T-cell (primary cell): Measurements from ENCODE around the gene FAM149B1. TPM values are rescaled to one million over a fixed set of nuclear protein-coding genes. Genes with fewer than 3 reads are reported as not detected.

Experiments
- ATAC-seq, 4 experiments: fragments of 200-7000 bp in 3 of 4; fragments of 150-1000 bp in 1 of 4; cut with Tn5 transposase; replicated peaks in 1 of 4; 1 replicate in 3 of 4; 2 replicates in 1 of 4; pipeline ENCODE4 v1.10.0; 2021; ENCODE audit warnings: moderate library complexity in 3 of 4, mild to moderate bottlenecking in 2 of 4, moderate number of reproducible peaks in 1 of 4
- CTCF ChIA-PET, 2 donors: fragments of 300-600 bp; sonication (Branson Sonifier 250); formaldehyde crosslinking; loops; one replicate each; lab custom pipeline; 2022; ENCODE audit warnings: antibody characterized with exemption in 2 of 2; lab: Charles Lee
- POLR2A ChIA-PET, 2 donors: fragments of 300-600 bp; sonication (Branson Sonifier 250); formaldehyde crosslinking; loops; one replicate each; lab custom pipeline; 2022; ENCODE audit warnings: antibody characterized with exemption in 2 of 2; lab: Charles Lee
- DNase-seq, 35 experiments: peaks; one replicate each; pipeline versions ENCODE4 v3.0.0 to v3.0.0-alpha.2; 2013 to 2023
- H3K27ac ChIP-seq: one replicate; pipeline ENCODE4 v1.5.1; 2013; ENCODE audit warnings: low read length
- H3K27me3 ChIP-seq, 2 experiments: replicated peaks in 1 of 2; 1 replicate in 1 of 2; 2 replicates in 1 of 2; pipeline versions ENCODE4 v1.6.1 to v1.7.0; 2013; ENCODE audit warnings: low read length in 1 of 2, mixed read lengths in 1 of 2; ENCODE audit not compliant: control insufficient read depth in 2 of 2, insufficient read depth in 2 of 2; ENCODE audit errors: extremely low read depth in 1 of 2
- H3K36me3 ChIP-seq, 2 donors: 1 replicate in 1 of 2; 2 replicates in 1 of 2; pipeline versions ENCODE4 v1.6.1 to v1.7.0; 2013; ENCODE audit warnings: low read length in 1 of 2; ENCODE audit not compliant: control insufficient read depth in 2 of 2, insufficient read depth in 1 of 2; ENCODE audit errors: extremely low read depth in 1 of 2
- H3K4me1 ChIP-seq, 2 experiments: 1 replicate in 1 of 2; 2 replicates in 1 of 2; pipeline versions ENCODE4 v1.6.1 to v1.7.0; 2013; ENCODE audit warnings: low read length in 2 of 2, mixed read lengths in 1 of 2; ENCODE audit not compliant: insufficient read depth in 2 of 2, control insufficient read depth in 1 of 2; ENCODE audit errors: extremely low read depth in 1 of 2
- H3K4me3 ChIP-seq, 2 donors: 1 replicate in 1 of 2; 2 replicates in 1 of 2; pipeline versions ENCODE4 v1.5.1 to v1.7.0; 2013; ENCODE audit warnings: mild to moderate bottlenecking in 2 of 2, low read length in 1 of 2, moderate library complexity in 1 of 2; ENCODE audit not compliant: control insufficient read depth in 1 of 2; ENCODE audit errors: extremely low read depth in 1 of 2
- H3K9me3 ChIP-seq: 2 replicates; pipeline ENCODE4 v1.7.0; 2013
- H3K27ac Mint-ChIP-seq, 2 donors: one replicate each; pipeline ENCODE4 v1.8.0; 2020 to 2021; ENCODE audit warnings: mild to moderate bottlenecking in 2 of 2, mixed read lengths in 2 of 2
- H3K27me3 Mint-ChIP-seq, 2 donors: one replicate each; pipeline ENCODE4 v1.8.0; 2021 to 2022; ENCODE audit warnings: mixed read lengths in 2 of 2
- H3K36me3 Mint-ChIP-seq: one replicate; pipeline ENCODE4 v1.8.0; 2021; ENCODE audit warnings: mixed read lengths
- H3K4me1 Mint-ChIP-seq, 3 donors: one replicate each; pipeline ENCODE4 v1.8.0; 2020 to 2022; ENCODE audit warnings: mixed read lengths in 3 of 3, mild to moderate bottlenecking in 1 of 3
- H3K4me3 Mint-ChIP-seq, 3 donors: one replicate each; pipeline ENCODE4 v1.8.0; 2020 to 2022; ENCODE audit warnings: mild to moderate bottlenecking in 3 of 3, mixed read lengths in 3 of 3, moderate library complexity in 3 of 3
- H3K9me3 Mint-ChIP-seq, 3 donors: one replicate each; pipeline ENCODE4 v1.8.0; 2020 to 2022; ENCODE audit warnings: mixed read lengths in 3 of 3
- WGBS: methylation state at CpG from one replicate; pipeline ENCODE4 v1.1.5; 2013; ENCODE audit warnings: missing lambda C conversion rate; ENCODE audit not compliant: insufficient coverage; 5-methylcytosine and 5-hydroxymethylcytosine counted together
- total RNA-seq, 35 experiments: library from RNA in 6 of 35; stranded (reverse) in 6 of 35; fragments of 120-200 nt in 1 of 35; gene quantifications; one replicate each; pipeline versions ENCODE4 v1.2.1 to v1.2.4 and lab custom pipeline; 2013 to 2026

FAM149B1 gene
- total RNA-seq, 5 donors from 2014 or later (not counting 1 experiment from before 2014, with no cell fraction given) = 14.0 to 16.6 (median 15.8) TPM

GRCh38 chr10:73207883-73208282 lies 40.0 kb downstream of the FAM149B1 start:
- Mint-ChIP-seq H3K36me3 (peaks cover 40% of the 10 kb centered on the region), H3K4me3 (no peak overlapping the region), H3K27ac (no peak overlapping the region), H3K27me3 (no peaks in the 10 kb centered on the region), H3K4me1 (no peaks in the 10 kb centered on the region), H3K9me3 (peaks cover 0 to 5% (median 5%) of the 10 kb centered on the region in 3 donors)
- 88% methylated on average over 2 of the region's 2 CpGs for WGBS
- Histone ChIP-seq H3K27me3 (no peaks in the 10 kb centered on the region), H3K27ac (no peak overlapping the region), H3K9me3 (no peaks in the 10 kb centered on the region), H3K4me3 (no peak overlapping the region), H3K36me3 (peaks cover 5 to 12% of the 10 kb centered on the region in 2 donors), H3K4me1 (no peaks in the 10 kb centered on the region)
- ATAC-seq = no peak
- CTCF ChIA-PET = no interaction called here
- DNase-seq = no peak
- POLR2A ChIA-PET = no interaction called here

GRCh38 chr10:73209705-73210104 lies 41.8 kb downstream of the FAM149B1 start:
- ChIA-PET CTCF (interaction anchor here in 1 of 2 donors (0.6 kb wide), 1 partner anchor 47 kb away, joined by 7 read pairs; no protein-coding TSS in a partner anchor), POLR2A (no interaction called here)
- DNase-seq = no peak
- peaks cover 5 to 12% of the 10 kb centered on the region in 2 donors for H3K36me3 ChIP-seq
- Mint-ChIP-seq H3K27me3 (no peaks in the 10 kb centered on the region), H3K36me3 (peaks cover 58% of the 10 kb centered on the region), H3K4me1 (no peaks in the 10 kb centered on the region), H3K9me3 (peaks cover 0 to 5% (median 5%) of the 10 kb centered on the region in 3 donors), H3K4me3 (no peak overlapping the region), H3K27ac (no peak overlapping the region)
- H3K4me1 ChIP-seq = no peaks in the 10 kb centered on the region
- H3K27me3 ChIP-seq = no peaks in the 10 kb centered on the region
- H3K9me3 ChIP-seq = no peaks in the 10 kb centered on the region
- no peak overlapping the region for H3K27ac ChIP-seq
- no CpG with 5 or more reads among the region's 1 CpG for WGBS
- no peak overlapping the region for H3K4me3 ChIP-seq
- no peak for ATAC-seq

GRCh38 chr10:73210395-73211105 lies 42.6 kb downstream of the FAM149B1 start:
- H3K27me3 ChIP-seq = no peaks in the 10 kb centered on the region
- POLR2A ChIA-PET = no interaction called here
- Mint-ChIP-seq H3K4me3 (no peak overlapping the region), H3K27ac (no peak overlapping the region), H3K36me3 (peaks cover 59% of the 10 kb centered on the region), H3K9me3 (peaks cover 0 to 5% (median 5%) of the 10 kb centered on the region in 3 donors), H3K27me3 (no peaks in the 10 kb centered on the region), H3K4me1 (no peaks in the 10 kb centered on the region)
- no peak for DNase-seq
- ATAC-seq = no peak
- H3K4me3 ChIP-seq = no peak overlapping the region
- CTCF ChIA-PET = interaction anchor here (0.6 kb wide), 2 partner anchors 9 to 46 kb away, joined by 3 to 7 read pairs; no protein-coding TSS in a partner anchor
- no peaks in the 10 kb centered on the region for H3K4me1 ChIP-seq
- no peak overlapping the region for H3K27ac ChIP-seq
- no CpG with 5 or more reads among the region's 3 CpGs for WGBS
- no peaks in the 10 kb centered on the region for H3K9me3 ChIP-seq
- H3K36me3 ChIP-seq = peaks cover 5 to 12% of the 10 kb centered on the region in 2 donors

GRCh38 chr10:73211106-73211811 lies 43.3 kb downstream of the FAM149B1 start:
- CTCF ChIA-PET = no interaction called here
- WGBS = no CpG with 5 or more reads among the region's 4 CpGs
- no peak overlapping the region for H3K27ac Mint-ChIP-seq
- peaks cover 0 to 4% (median 0%) of the 10 kb centered on the region in 3 donors for H3K9me3 Mint-ChIP-seq
- H3K27me3 ChIP-seq = no peaks in the 10 kb centered on the region
- ATAC-seq (no peak), DNase-seq (no peak)
- POLR2A ChIA-PET = no interaction called here
- no peaks in the 10 kb centered on the region for H3K9me3 ChIP-seq
- H3K36me3 Mint-ChIP-seq = peaks cover 59% of the 10 kb centered on the region
- no peak overlapping the region for H3K4me3 Mint-ChIP-seq
- H3K4me3 ChIP-seq = no peak overlapping the region
- H3K27me3 Mint-ChIP-seq = no peaks in the 10 kb centered on the region
- H3K27ac ChIP-seq = no peak overlapping the region
- H3K4me1 ChIP-seq = no peaks in the 10 kb centered on the region
- H3K36me3 ChIP-seq = peaks cover 5 to 16% of the 10 kb centered on the region in 2 donors
- no peaks in the 10 kb centered on the region for H3K4me1 Mint-ChIP-seq

- H3K9me3 Mint-ChIP-seq = peaks cover 0 to 4% (median 0%) of the 10 kb centered on the region in 3 donors
- ChIA-PET CTCF (no interaction called here), POLR2A (no interaction called here)
- no peak overlapping the region for H3K4me3 Mint-ChIP-seq
- Histone ChIP-seq H3K27me3 (no peaks in the 10 kb centered on the region), H3K9me3 (no peaks in the 10 kb centered on the region), H3K4me1 (no peaks in the 10 kb centered on the region), H3K36me3 (peaks cover 0 to 19% of the 10 kb centered on the region in 2 donors), H3K4me3 (no peak overlapping the region), H3K27ac (no peak overlapping the region)
- H3K4me1 Mint-ChIP-seq = no peaks in the 10 kb centered on the region
- WGBS = no CpG with 5 or more reads among the region's 1 CpG
- DNase-seq (no peak), ATAC-seq (no peak)
- no peaks in the 10 kb centered on the region for H3K27me3 Mint-ChIP-seq
- peaks cover 76% of the 10 kb centered on the region for H3K36me3 Mint-ChIP-seq
- H3K27ac Mint-ChIP-seq = no peak overlapping the region
Measured at GRCh38 chr10:73215749-73216148, 47.8 kb downstream of the FAM149B1 start.

- Mint-ChIP-seq H3K4me3 (no peak overlapping the region), H3K4me1 (no peaks in the 10 kb centered on the region), H3K36me3 (peaks cover 69% of the 10 kb centered on the region), H3K9me3 (peaks cover 0 to 4% (median 0%) of the 10 kb centered on the region in 3 donors), H3K27ac (no peak overlapping the region), H3K27me3 (no peaks in the 10 kb centered on the region)
- no peak for DNase-seq
- no peaks in the 10 kb centered on the region for H3K9me3 ChIP-seq
- no peaks in the 10 kb centered on the region for H3K4me1 ChIP-seq
- no CpG with 5 or more reads among the region's 2 CpGs for WGBS
- H3K36me3 ChIP-seq = peaks cover 0 to 19% of the 10 kb centered on the region in 2 donors
- H3K4me3 ChIP-seq = no peak overlapping the region
- H3K27ac ChIP-seq = no peak overlapping the region
- ChIA-PET CTCF (no interaction called here), POLR2A (no interaction called here)
- H3K27me3 ChIP-seq = no peaks in the 10 kb centered on the region
- ATAC-seq = no peak
Measured at GRCh38 chr10:73217628-73218027, 49.7 kb downstream of the FAM149B1 start.
